K562 (cell line): ENCODE data around the gene FUCA2. TPM values are rescaled to one million over a fixed set of nuclear protein-coding genes. Genes with fewer than 3 reads are reported as not detected.

Source experiments
- BRD9 ChIP-seq: fragments of 450-650 bp; IDR thresholded peaks from 2 replicates; pipeline ENCODE4 v1.6.1; 2018; ENCODE audit warnings: low read depth; ENCODE audit not compliant: partially characterized antibody
- CBX2 ChIP-seq: fragments of 200-600 bp; sonication (generic); IDR thresholded peaks from one replicate; pipeline ENCODE4 v1.6.1; 2012; ENCODE audit warnings: mild to moderate bottlenecking, low read length, inconsistent platforms; ENCODE audit not compliant: insufficient read depth, poor library complexity, severe bottlenecking
- EGR1 ChIP-seq: fragments of 450-650 bp; conservative IDR thresholded peaks from 2 replicates; pipeline ENCODE4 v1.6.1; 2017; ENCODE audit warnings: mild to moderate bottlenecking
- HNRNPH1 ChIP-seq: fragments of 200-400 bp; formaldehyde crosslinking; optimal IDR thresholded peaks from 2 replicates; pipeline ENCODE3; 2017; ENCODE audit warnings: low read depth, mild to moderate bottlenecking, low read length, moderate library complexity
- MEF2A ChIP-seq: IDR thresholded peaks from 2 replicates; pipeline ENCODE4 v1.6.1; 2011; ENCODE audit warnings: low read depth, mild to moderate bottlenecking, low read length, moderate library complexity; ENCODE audit not compliant: control insufficient read depth
- NFXL1 ChIP-seq: fragments of 450-650 bp; formaldehyde crosslinking; IDR thresholded peaks from 2 replicates; pipeline ENCODE4 v1.4.0; 2021; ENCODE audit warnings: mild to moderate bottlenecking
- SMARCC2 ChIP-seq: fragments of 450-650 bp; IDR thresholded peaks from 2 replicates; pipeline ENCODE4 v1.6.1; 2017; ENCODE audit warnings: antibody characterized with exemption, moderate library complexity, mild to moderate bottlenecking, low read depth
- TAL1 ChIP-seq: fragments of 450-650 bp; IDR thresholded peaks from 2 replicates; pipeline ENCODE4 v1.6.1; 2016; ENCODE audit warnings: mild to moderate bottlenecking
- ZEB2 ChIP-seq: fragments of 450-650 bp; IDR thresholded peaks from 2 replicates; pipeline ENCODE4 v1.6.1; 2016
- ZFP1 ChIP-seq: fragments of 450-650 bp; formaldehyde crosslinking; IDR thresholded peaks from 2 replicates; pipeline ENCODE4 v1.4.0; 2020; ENCODE audit warnings: mild to moderate bottlenecking, mixed read lengths
- ZNF274 ChIP-seq: IDR thresholded peaks from 2 replicates; pipeline ENCODE4 v1.6.1; 2011; ENCODE audit warnings: low read depth, mild to moderate bottlenecking, low read length, moderate library complexity, borderline replicate concordance
- ZNF311 ChIP-seq: fragments of 250-450 bp; sonication (Bioruptor Pico); IDR thresholded peaks from 2 replicates; pipeline ENCODE4 v1.4.0; 2020; ENCODE audit warnings: mild to moderate bottlenecking, moderate library complexity
- ZNF79 ChIP-seq: fragments of 250-450 bp; sonication (Bioruptor Pico); IDR thresholded peaks from 2 replicates; pipeline ENCODE4 v1.4.0; 2020; ENCODE audit warnings: low read depth, mild to moderate bottlenecking, moderate library complexity
- polyA plus RNA-seq, 8 experiments: library from polyadenylated mRNA; depleted of rRNA in 4 of 8; stranded (reverse) in 5 of 8; unstranded in 3 of 8; fragments of >200 nt; fragmentation: Nextera tagmentation in 2 of 8; fragmentation: Illumina TruSeq in 1 of 8; extraction: Ambion mirVana in 2 of 8; extraction: Trizol in 1 of 8; gene quantifications; 2 replicates each; pipeline versions ENCODE4 v1.2.1 to v1.2.3, GENCODE V29; 2011 to 2014; ENCODE audit warnings: inconsistent platforms in 1 of 8, missing spikeins in 1 of 8
- total RNA-seq, 7 experiments: library from RNA; depleted of rRNA in 6 of 7; stranded (reverse); fragments of >200 nt in 6 of 7; fragmentation: Illumina TruSeq in 2 of 7; extraction: Trizol in 2 of 7; gene quantifications; 2 replicates each; pipeline versions ENCODE4 v1.2.1 to v1.2.3, GENCODE V29; 2011 to 2021; ENCODE audit warnings: low replicate concordance in 1 of 7
- TF ChIP-seq, protein P1 (sequence below): sonication (generic); formaldehyde crosslinking; IDR thresholded peaks from 2 replicates; pipeline ENCODE4 v1.5.0; 2020; ENCODE audit warnings: missing genetic modification reagents
- TF ChIP-seq, protein P2 (sequence below): fragments of 200-800 bp; sonication (Bioruptor generic); IDR thresholded peaks from 2 replicates; pipeline ENCODE4 v1.6.1; 2017; ENCODE audit warnings: missing genetic modification characterization, missing compliant biosample characterization
- TF ChIP-seq, protein P3 (sequence below): sonication (generic); formaldehyde crosslinking; IDR thresholded peaks from 2 replicates; pipeline ENCODE4 v1.8.1; 2023; ENCODE audit warnings: mild to moderate bottlenecking, missing genetic modification reagents, moderate library complexity
- TF ChIP-seq, protein P4 (sequence below), 3 experiments: fragments of 200-800 bp in 1 of 3; sonication (Bioruptor generic) in 1 of 3; sonication (generic) in 1 of 3; formaldehyde crosslinking in 1 of 3; IDR thresholded peaks; 2 replicates each; pipeline versions ENCODE4 v1.6.1 to v1.8.0; 2016 to 2022; ENCODE audit warnings: mild to moderate bottlenecking in 2 of 3, missing compliant biosample characterization in 2 of 3, missing genetic modification characterization in 2 of 3, missing genetic modification reagents in 1 of 3

The FUCA2 gene
- total and polyA plus RNA-seq, 9 of the 15 experiments (the other 6 are each of a cell fraction or from before 2014, with no cell fraction given) = 20.6 to 112 (median 79.3) TPM

DNA sequence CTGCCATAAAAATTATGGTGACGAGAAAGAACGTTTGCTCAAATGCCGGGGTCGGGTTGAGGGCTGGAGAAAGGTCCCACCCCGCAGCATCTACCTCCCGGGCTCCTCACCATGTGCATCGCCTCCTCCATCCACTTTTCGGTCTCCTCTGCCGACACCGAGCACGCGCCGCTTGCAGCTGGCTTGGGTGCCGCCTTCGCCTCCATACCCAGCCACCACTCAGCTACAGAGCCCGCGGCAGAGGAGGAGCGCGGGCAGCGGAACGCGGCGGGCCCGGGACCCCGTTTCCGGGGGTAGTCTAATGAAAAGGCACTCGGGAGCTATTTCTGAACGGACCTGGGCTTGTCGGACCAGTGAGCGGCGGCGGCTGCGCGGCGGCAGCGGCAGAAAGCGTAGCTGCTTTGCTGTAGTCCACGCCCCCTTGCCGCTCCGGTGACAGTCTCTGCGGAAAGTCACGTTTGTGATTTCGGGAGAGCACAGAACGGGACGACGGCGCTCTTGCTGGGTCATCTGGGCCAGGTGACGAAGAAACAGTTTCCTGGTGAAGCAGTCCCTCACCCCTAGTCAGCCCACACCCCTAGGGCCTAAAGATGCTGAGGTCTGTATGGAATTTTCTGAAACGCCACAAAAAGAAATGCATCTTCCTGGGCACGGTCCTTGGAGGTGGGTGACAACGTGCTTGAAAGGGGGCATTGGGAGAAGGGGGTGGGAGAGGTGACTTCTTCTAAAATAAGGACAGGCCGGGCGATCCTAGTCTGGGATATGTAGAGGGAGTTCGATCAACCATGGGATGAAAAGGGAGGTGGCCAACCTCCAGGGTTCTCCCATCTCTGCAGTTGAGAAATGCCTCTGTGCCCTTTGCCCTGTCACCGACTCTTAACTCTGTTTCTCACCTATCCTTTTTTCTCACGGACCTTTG, 60.8 kb downstream of the FUCA2 start, which contains the start of the genes ADAT2 and PEX3 (continued):
- TF ChIP-seq, protein P1, sequence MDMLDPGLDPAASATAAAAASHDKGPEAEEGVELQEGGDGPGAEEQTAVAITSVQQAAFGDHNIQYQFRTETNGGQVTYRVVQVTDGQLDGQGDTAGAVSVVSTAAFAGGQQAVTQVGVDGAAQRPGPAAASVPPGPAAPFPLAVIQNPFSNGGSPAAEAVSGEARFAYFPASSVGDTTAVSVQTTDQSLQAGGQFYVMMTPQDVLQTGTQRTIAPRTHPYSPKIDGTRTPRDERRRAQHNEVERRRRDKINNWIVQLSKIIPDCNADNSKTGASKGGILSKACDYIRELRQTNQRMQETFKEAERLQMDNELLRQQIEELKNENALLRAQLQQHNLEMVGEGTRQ (CRISPR knock-in tag) = no peak
- no peak for TF ChIP-seq ZFP1 (CRISPR knock-in tag)
- TF ChIP-seq, protein P2, sequence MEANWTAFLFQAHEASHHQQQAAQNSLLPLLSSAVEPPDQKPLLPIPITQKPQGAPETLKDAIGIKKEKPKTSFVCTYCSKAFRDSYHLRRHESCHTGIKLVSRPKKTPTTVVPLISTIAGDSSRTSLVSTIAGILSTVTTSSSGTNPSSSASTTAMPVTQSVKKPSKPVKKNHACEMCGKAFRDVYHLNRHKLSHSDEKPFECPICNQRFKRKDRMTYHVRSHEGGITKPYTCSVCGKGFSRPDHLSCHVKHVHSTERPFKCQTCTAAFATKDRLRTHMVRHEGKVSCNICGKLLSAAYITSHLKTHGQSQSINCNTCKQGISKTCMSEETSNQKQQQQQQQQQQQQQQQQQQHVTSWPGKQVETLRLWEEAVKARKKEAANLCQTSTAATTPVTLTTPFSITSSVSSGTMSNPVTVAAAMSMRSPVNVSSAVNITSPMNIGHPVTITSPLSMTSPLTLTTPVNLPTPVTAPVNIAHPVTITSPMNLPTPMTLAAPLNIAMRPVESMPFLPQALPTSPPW (CRISPR knock-in tag) = peak; percentile 62
- no peak for TF ChIP-seq CBX2
- TF ChIP-seq ZNF274 = no peak
- TF ChIP-seq, protein P3, sequence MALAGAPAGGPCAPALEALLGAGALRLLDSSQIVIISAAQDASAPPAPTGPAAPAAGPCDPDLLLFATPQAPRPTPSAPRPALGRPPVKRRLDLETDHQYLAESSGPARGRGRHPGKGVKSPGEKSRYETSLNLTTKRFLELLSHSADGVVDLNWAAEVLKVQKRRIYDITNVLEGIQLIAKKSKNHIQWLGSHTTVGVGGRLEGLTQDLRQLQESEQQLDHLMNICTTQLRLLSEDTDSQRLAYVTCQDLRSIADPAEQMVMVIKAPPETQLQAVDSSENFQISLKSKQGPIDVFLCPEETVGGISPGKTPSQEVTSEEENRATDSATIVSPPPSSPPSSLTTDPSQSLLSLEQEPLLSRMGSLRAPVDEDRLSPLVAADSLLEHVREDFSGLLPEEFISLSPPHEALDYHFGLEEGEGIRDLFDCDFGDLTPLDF = peak; percentile 77
- TF ChIP-seq HNRNPH1 = no peak
- peak; percentile 69 for TF ChIP-seq MEF2A
- TF ChIP-seq, protein P4, sequence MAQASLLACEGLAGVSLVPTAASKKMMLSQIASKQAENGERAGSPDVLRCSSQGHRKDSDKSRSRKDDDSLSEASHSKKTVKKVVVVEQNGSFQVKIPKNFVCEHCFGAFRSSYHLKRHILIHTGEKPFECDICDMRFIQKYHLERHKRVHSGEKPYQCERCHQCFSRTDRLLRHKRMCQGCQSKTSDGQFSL (CRISPR knock-in tag; IDR thresholded peaks at IDR 0.05) = peak; percentile 71; the same call in 1 of the 2 replicates
- TF ChIP-seq, protein P4 (tag; IDR thresholded peaks at IDR 0.05) = no peak
- TF ChIP-seq NFXL1 (CRISPR knock-in tag) = no peak
- TF ChIP-seq SMARCC2 = no peak
- no peak for TF ChIP-seq ZNF311 (CRISPR knock-in tag)
- peak; percentile 99 for TF ChIP-seq ZEB2
- peak; percentile 47 for TF ChIP-seq EGR1
- no peak for TF ChIP-seq BRD9
- TF ChIP-seq TAL1 = no peak
- no peak for TF ChIP-seq ZNF79 (CRISPR knock-in tag)
